K562 (cell line): Measurements from ENCODE around the gene DHX40.
A peak's percentile ranks its signal among the peaks of the same experiment; 100 is the strongest.

ENCODE experiments used
- AFF4 ChIP-seq: sonication (generic); formaldehyde crosslinking; IDR thresholded peaks from 2 replicates; pipeline ENCODE4 v1.8.0; 2023; ENCODE audit warnings: mild to moderate bottlenecking, missing genetic modification reagents
- CAMTA2 ChIP-seq: fragments of 250-450 bp; sonication (Bioruptor Pico); conservative IDR thresholded peaks from 2 replicates; pipeline ENCODE4 v1.5.1; 2022
- CEBPB ChIP-seq: fragments of 450-650 bp; IDR thresholded peaks from 2 replicates; pipeline ENCODE4 v1.6.1; 2016; ENCODE audit warnings: missing genetic modification characterization, missing compliant biosample characterization
- CHD4 ChIP-seq: fragments of 200-600 bp; sonication (generic); IDR thresholded peaks from 3 replicates; pipeline ENCODE4 v1.6.1; 2012; ENCODE audit warnings: low read depth, mild to moderate bottlenecking, mixed read lengths, low read length, inconsistent platforms; ENCODE audit not compliant: insufficient read depth, insufficient replicate concordance, poor library complexity, severe bottlenecking
- CTCF ChIP-seq, 3 experiments: IDR thresholded peaks in 2 of 3; conservative IDR thresholded peaks in 1 of 3; 2 replicates each; pipeline ENCODE4 v1.5.1; 2011 to 2012; ENCODE audit warnings: low read length in 3 of 3, mild to moderate bottlenecking in 3 of 3, control low read depth in 2 of 3, improper control_type of control experiment in 1 of 3, inconsistent platforms in 1 of 3, low read depth in 1 of 3, mixed read lengths in 1 of 3, moderate library complexity in 1 of 3; ENCODE audit not compliant: insufficient read depth in 2 of 3
- FOXA1 ChIP-seq: fragments of 450-650 bp; IDR thresholded peaks from 2 replicates; pipeline ENCODE4 v1.6.1; 2016; ENCODE audit warnings: mild to moderate bottlenecking, borderline replicate concordance
- FOXP1 ChIP-seq: sonication (generic); formaldehyde crosslinking; IDR thresholded peaks from 2 replicates; pipeline ENCODE4 v1.8.0; 2022; ENCODE audit warnings: mild to moderate bottlenecking, missing genetic modification reagents
- NBN ChIP-seq: fragments of 450-650 bp; IDR thresholded peaks from 2 replicates; pipeline ENCODE4 v1.6.1; 2016; ENCODE audit warnings: low read depth, mild to moderate bottlenecking
- POLR2AphosphoS5 ChIP-seq: IDR thresholded peaks from 2 replicates; pipeline ENCODE4 v1.6.1; 2011; ENCODE audit warnings: mild to moderate bottlenecking, low read depth, low read length, moderate library complexity; ENCODE audit not compliant: control insufficient read depth, insufficient read depth
- RERE ChIP-seq: sonication (generic); formaldehyde crosslinking; IDR thresholded peaks from 2 replicates; pipeline ENCODE4 v1.8.0; 2023; ENCODE audit warnings: missing genetic modification reagents, mild to moderate bottlenecking, borderline replicate concordance
- SIRT6 ChIP-seq: IDR thresholded peaks from one replicate; pipeline ENCODE4 v1.6.1; 2012; ENCODE audit warnings: low read depth, mild to moderate bottlenecking, control low read depth, inconsistent platforms, low read length, moderate library complexity
- ZNF274 ChIP-seq: IDR thresholded peaks from 2 replicates; pipeline ENCODE4 v1.6.1; 2011; ENCODE audit warnings: low read depth, mild to moderate bottlenecking, low read length, moderate library complexity, borderline replicate concordance
- ZNF318 ChIP-seq, 2 experiments: fragments of 450-650 bp; IDR thresholded peaks; 2 replicates each; pipeline ENCODE4 v1.6.1; 2016; ENCODE audit warnings: mild to moderate bottlenecking in 2 of 2, borderline replicate concordance in 1 of 2, low read depth in 1 of 2, moderate library complexity in 1 of 2

GRCh38 chr17:59534583-59534982 lies 30.8 kb upstream of the DHX40 start:
- TF ChIP-seq ZNF274 (no peak), FOXA1 (no peak), ZNF318 (IDR thresholded peaks at IDR 0.05; ENCODE audit: borderline replicate concordance in 1 of 2, low read depth in 1 of 2) (no peak), RERE (CRISPR knock-in tag) (no peak), AFF4 (CRISPR knock-in tag) (no peak), FOXP1 (CRISPR knock-in tag) (no peak), POLR2AphosphoS5 (no peak), CHD4 (no peak), CTCF (IDR thresholded peaks at IDR 0.05 in 2 of 3, conservative IDR thresholded peaks at IDR 0.05 in 1 of 3; ENCODE audit: insufficient read depth in 2 of 3, low read depth in 1 of 3, low read length in 3 of 3) (peak; percentile 27 to 34 (median 29); a peak in 3 of 6 replicates), CEBPB (tag) (no peak), SIRT6 (no peak), CAMTA2 (no peak), NBN (no peak)
